B cell (primary cell): ENCODE measurements around the gene ATP2B3. TPM values are rescaled to one million over a fixed set of nuclear protein-coding genes. Genes with fewer than 3 reads are reported as not detected.

Experiments used
- ATAC-seq: fragments of 200-7000 bp; cut with Tn5 transposase; one replicate; pipeline ENCODE4 v1.10.0; 2021; ENCODE audit warnings: low read depth, mild to moderate bottlenecking, moderate number of reproducible peaks, moderate library complexity
- CTCF ChIA-PET: fragments of 350-600 bp; sonication (Branson Sonifier 250); formaldehyde crosslinking; loops from one replicate; lab custom pipeline; 2021; ENCODE audit warnings: antibody characterized with exemption, inconsistent platforms; lab: Charles Lee
- POLR2A ChIA-PET: fragments of 350-600 bp; sonication (Branson Sonifier 250); formaldehyde crosslinking; loops from one replicate; lab custom pipeline; 2021; ENCODE audit warnings: antibody characterized with exemption; lab: Charles Lee
- DNase-seq: peaks from one replicate; pipeline ENCODE4 v3.0.0; 2013
- H2AFZ ChIP-seq: 2 replicates; pipeline ENCODE4 v1.6.1; 2012; ENCODE audit warnings: mild to moderate bottlenecking, low read depth, low read length; ENCODE audit not compliant: insufficient read depth, poor library complexity, severe bottlenecking
- H3K27ac ChIP-seq, 2 donors: 1 replicate in 1 of 2; 2 replicates in 1 of 2; pipeline ENCODE4 v1.5.1; 2012 to 2013; ENCODE audit warnings: low read length in 2 of 2, mild to moderate bottlenecking in 2 of 2, moderate library complexity in 1 of 2
- H3K27me3 ChIP-seq, 4 experiments: fragments of 200-600 bp in 1 of 4; sonication (generic) in 1 of 4; replicated peaks in 1 of 4; 1 replicate in 2 of 4; 2 replicates in 2 of 4; pipeline versions ENCODE4 v1.6.1 to v1.7.0; 2013 to 2016; ENCODE audit warnings: low read length in 3 of 4, mild to moderate bottlenecking in 2 of 4, mixed read lengths in 1 of 4, moderate library complexity in 1 of 4; ENCODE audit not compliant: insufficient read depth in 4 of 4, control insufficient read depth in 3 of 4; ENCODE audit errors: control extremely low read depth in 1 of 4
- H3K36me3 ChIP-seq, 2 experiments: replicated peaks in 1 of 2; 1 replicate in 1 of 2; 2 replicates in 1 of 2; pipeline versions ENCODE4 v1.6.1 to v1.7.1; 2013; ENCODE audit warnings: low read length in 1 of 2; ENCODE audit not compliant: insufficient read depth in 2 of 2, control insufficient read depth in 1 of 2; ENCODE audit errors: control extremely low read depth in 1 of 2, extremely low read depth in 1 of 2
- H3K4me1 ChIP-seq, 2 donors: fragments of 200-600 bp in 1 of 2; sonication (generic) in 1 of 2; 1 replicate in 1 of 2; 2 replicates in 1 of 2; pipeline versions ENCODE4 v1.5.1 to v1.6.1; 2013 to 2017; ENCODE audit warnings: low read length in 2 of 2; ENCODE audit not compliant: control insufficient read depth in 2 of 2, insufficient read depth in 2 of 2
- H3K4me2 ChIP-seq: replicated peaks from 2 replicates; pipeline ENCODE3; 2012; ENCODE audit warnings: mild to moderate bottlenecking, low read depth, low read length; ENCODE audit not compliant: poor library complexity, severe bottlenecking
- H3K4me3 ChIP-seq, 5 experiments: fragments of 200-600 bp in 1 of 5; sonication (generic) in 1 of 5; 1 replicate in 3 of 5; 2 replicates in 2 of 5; pipeline versions ENCODE4 v1.5.1 to v1.7.0; 2011 to 2016; ENCODE audit warnings: low read length in 4 of 5, mild to moderate bottlenecking in 4 of 5, low read depth in 2 of 5, control low read depth in 1 of 5, moderate library complexity in 1 of 5; ENCODE audit not compliant: insufficient read depth in 1 of 5; ENCODE audit errors: control extremely low read depth in 1 of 5, extremely low read depth in 1 of 5
- H3K79me2 ChIP-seq: fragments of 200-600 bp; sonication (generic); one replicate; pipeline ENCODE4 v1.6.0; 2016; ENCODE audit warnings: low read length; ENCODE audit not compliant: control insufficient read depth, insufficient read depth
- H3K9ac ChIP-seq: fragments of 200-600 bp; sonication (generic); 2 replicates; pipeline ENCODE4 v1.6.1; 2017; ENCODE audit warnings: mild to moderate bottlenecking, low read length, moderate library complexity
- H3K9me3 ChIP-seq, 3 donors: one replicate each; pipeline versions ENCODE4 v1.6.1 to v1.7.1; 2013; ENCODE audit warnings: low read length in 2 of 3; ENCODE audit not compliant: control insufficient read depth in 2 of 3, insufficient read depth in 1 of 3; ENCODE audit errors: control extremely low read depth in 1 of 3
- H4K20me1 ChIP-seq: 2 replicates; pipeline ENCODE4 v1.6.0; 2012; ENCODE audit warnings: mild to moderate bottlenecking, low read length; ENCODE audit not compliant: insufficient read depth, control insufficient read depth, poor library complexity, severe bottlenecking
- H3K27ac Mint-ChIP-seq: one replicate; pipeline ENCODE4 v1.8.0; 2021; ENCODE audit warnings: mixed read lengths
- H3K27me3 Mint-ChIP-seq: one replicate; pipeline ENCODE4 v1.8.0; 2021; ENCODE audit warnings: mixed read lengths
- H3K4me1 Mint-ChIP-seq: one replicate; pipeline ENCODE4 v1.8.0; 2021; ENCODE audit warnings: mixed read lengths
- H3K4me3 Mint-ChIP-seq: one replicate; pipeline ENCODE4 v1.8.0; 2021; ENCODE audit warnings: mixed read lengths
- H3K9me3 Mint-ChIP-seq: one replicate; pipeline ENCODE4 v1.8.0; 2022; ENCODE audit warnings: mixed read lengths; ENCODE audit not compliant: insufficient read depth
- CTCF ChIP-seq: fragments of 200-600 bp; IDR thresholded peaks from one replicate; pipeline ENCODE4 v1.8.0; 2022; ENCODE audit warnings: antibody characterized with exemption, mild to moderate bottlenecking
- EZH2 ChIP-seq: IDR thresholded peaks from 2 replicates; pipeline ENCODE4 v1.6.1; 2012; ENCODE audit warnings: borderline replicate concordance, low read depth, mild to moderate bottlenecking, moderate library complexity, low read length; ENCODE audit not compliant: insufficient read depth, poor library complexity, severe bottlenecking
- WGBS: methylation state at CpG from one replicate; pipeline ENCODE4 v1.1.5; 2013; ENCODE audit warnings: missing lambda C conversion rate; ENCODE audit not compliant: insufficient coverage; 5-methylcytosine and 5-hydroxymethylcytosine counted together
- intact Hi-C: fragments of 100-400 bp; cut with micrococcal nuclease; formaldehyde crosslinking; loops from one replicate; pipeline ENCODE4 v1.10.0; 2022
- polyA plus RNA-seq: library from polyadenylated mRNA; depleted of rRNA; stranded (reverse); fragments of >200 nt; gene quantifications from 2 replicates; pipeline ENCODE4 v1.2.3, GENCODE V29; 2012
- total RNA-seq, 2 donors: library from RNA; stranded (reverse); fragments of 120-200 nt in 1 of 2; gene quantifications; 1 replicate in 1 of 2; 2 replicates in 1 of 2; pipeline versions ENCODE4 v1.2.3 to v1.2.4, GENCODE V29; 2013 to 2022

Gene ATP2B3
- total and polyA plus RNA-seq, 2 donors (not counting 1 experiment from before 2014, with no cell fraction given): not detected

GRCh38 chrX:153527208-153527607 lies 9.8 kb downstream of the ATP2B3 start:
- Histone ChIP-seq H3K79me2 (no peaks in the 10 kb centered on the region), H3K27ac (no peak overlapping the region), H2AFZ (no peak overlapping the region), H3K27me3 (peaks cover 0 to 3% (median 0%) of the 10 kb centered on the region in 4 experiments), H3K9me3 (no peaks in the 10 kb centered on the region), H3K9ac (no peak overlapping the region), H3K4me1 (no peaks in the 10 kb centered on the region), H3K4me3 (no peak overlapping the region), H4K20me1 (no peaks in the 10 kb centered on the region), H3K4me2 (no peak overlapping the region), H3K36me3 (no peaks in the 10 kb centered on the region)
- intact Hi-C loops: no loop called here
- CTCF ChIA-PET: interaction anchor here (0.9 kb wide), 1 partner anchor 12 kb away, joined by 3 read pairs; no protein-coding TSS in a partner anchor
- Mint-ChIP-seq H3K27ac (no peak overlapping the region), H3K4me3 (no peak overlapping the region), H3K4me1 (no peaks in the 10 kb centered on the region), H3K27me3 (peaks cover 4% of the 10 kb centered on the region), H3K9me3 (no peaks in the 10 kb centered on the region)
- POLR2A ChIA-PET: no interaction called here
- TF ChIP-seq EZH2 (no peak), CTCF (no peak)
- 86% methylated on average over 11 of the region's 15 CpGs for WGBS
- ATAC-seq (no peak), DNase-seq (no peak)

GRCh38 chrX:153530411-153531129 lies 13.1 kb downstream of the ATP2B3 start:
- Mint-ChIP-seq H3K27me3 (peaks cover 4% of the 10 kb centered on the region), H3K4me3 (no peak overlapping the region), H3K27ac (no peak overlapping the region), H3K4me1 (no peaks in the 10 kb centered on the region), H3K9me3 (no peaks in the 10 kb centered on the region)
- Histone ChIP-seq H3K4me1 (no peaks in the 10 kb centered on the region), H3K4me3 (no peak overlapping the region), H3K27me3 (no peaks in the 10 kb centered on the region), H3K9ac (no peak overlapping the region), H3K4me2 (no peak overlapping the region), H3K36me3 (no peaks in the 10 kb centered on the region), H2AFZ (no peak overlapping the region), H4K20me1 (no peaks in the 10 kb centered on the region), H3K27ac (no peak overlapping the region), H3K9me3 (no peaks in the 10 kb centered on the region), H3K79me2 (no peaks in the 10 kb centered on the region)
- 83% methylated on average over 11 of the region's 20 CpGs for WGBS
- ATAC-seq (no peak), DNase-seq (no peak)
- POLR2A ChIA-PET: no interaction called here
- intact Hi-C loops: no loop called here
- CTCF ChIA-PET: interaction anchor here (1.2 kb wide), 1 partner anchor 23 kb away, joined by 3 read pairs; no protein-coding TSS in a partner anchor
- TF ChIP-seq EZH2 (no peak), CTCF (no peak)
